Astrocyte (in vitro differentiated cells and primary cell): Measurements from ENCODE around the gene ERMP1. TPM values are rescaled to one million over a fixed set of nuclear protein-coding genes. Genes with fewer than 3 reads are reported as not detected.

Experiments
- DNase-seq: peaks from one replicate; pipeline ENCODE4 v3.0.0-alpha.2; 2010; ENCODE audit warnings: low read depth
- FAIRE-seq: peaks from 2 replicates; lab custom pipeline; 2011; peaks lifted over from hg19 to GRCh38; lab: Jason Lieb, UNC
- H2AFZ ChIP-seq: 2 replicates; pipeline ENCODE4 v1.6.0; 2012; ENCODE audit warnings: low read depth, low read length, inconsistent platforms
- H3K27ac ChIP-seq: 2 replicates; pipeline ENCODE4 v1.5.1; 2011; ENCODE audit warnings: low read depth, low read length, inconsistent platforms
- H3K27me3 ChIP-seq: 2 replicates; pipeline ENCODE4 v1.6.0; 2011; ENCODE audit warnings: low read length, inconsistent platforms; ENCODE audit not compliant: insufficient read depth
- H3K36me3 ChIP-seq: 2 replicates; pipeline ENCODE4 v1.5.1; 2011; ENCODE audit warnings: low read length, inconsistent platforms; ENCODE audit not compliant: insufficient read depth
- H3K4me1 ChIP-seq: 2 replicates; pipeline ENCODE4 v1.5.1; 2011; ENCODE audit warnings: low read length, inconsistent platforms; ENCODE audit not compliant: insufficient read depth
- H3K4me2 ChIP-seq: 2 replicates; pipeline ENCODE4 v1.6.0; 2012; ENCODE audit warnings: low read length, inconsistent platforms
- H3K4me3 ChIP-seq: 2 replicates; pipeline ENCODE4 v1.5.1; 2011; ENCODE audit warnings: low read depth, mild to moderate bottlenecking, low read length, inconsistent platforms; ENCODE audit not compliant: insufficient read depth
- H3K79me2 ChIP-seq: 2 replicates; pipeline ENCODE4 v1.6.0; 2012; ENCODE audit warnings: mild to moderate bottlenecking, low read length, inconsistent platforms; ENCODE audit not compliant: insufficient read depth
- H3K9ac ChIP-seq: 2 replicates; pipeline ENCODE4 v1.6.0; 2012; ENCODE audit warnings: mild to moderate bottlenecking, low read length, inconsistent platforms
- H3K9me3 ChIP-seq: 2 replicates; pipeline ENCODE4 v1.5.1; 2012; ENCODE audit warnings: low read depth, mild to moderate bottlenecking, low read length, inconsistent platforms; ENCODE audit not compliant: insufficient read depth
- H4K20me1 ChIP-seq: 2 replicates; pipeline ENCODE4 v1.6.0; 2012; ENCODE audit warnings: low read length, inconsistent platforms; ENCODE audit not compliant: insufficient read depth
- H3K27ac Mint-ChIP-seq: one replicate; pipeline ENCODE4 v1.8.0; 2021; ENCODE audit warnings: mild to moderate bottlenecking, mixed read lengths; ENCODE audit not compliant: unreplicated experiment
- H3K27me3 Mint-ChIP-seq: one replicate; pipeline ENCODE4 v1.8.0; 2021; ENCODE audit warnings: low read depth, mixed read lengths; ENCODE audit not compliant: unreplicated experiment
- H3K36me3 Mint-ChIP-seq: one replicate; pipeline ENCODE4 v1.8.0; 2021; ENCODE audit warnings: low read depth, mixed read lengths; ENCODE audit not compliant: unreplicated experiment
- H3K4me1 Mint-ChIP-seq: one replicate; pipeline ENCODE4 v1.8.0; 2021; ENCODE audit warnings: low read depth, mixed read lengths; ENCODE audit not compliant: unreplicated experiment
- H3K4me3 Mint-ChIP-seq: one replicate; pipeline ENCODE4 v1.8.0; 2021; ENCODE audit warnings: mild to moderate bottlenecking, moderate library complexity, mixed read lengths; ENCODE audit not compliant: unreplicated experiment
- H3K9me3 Mint-ChIP-seq: one replicate; pipeline ENCODE4 v1.8.0; 2021; ENCODE audit warnings: mild to moderate bottlenecking, mixed read lengths; ENCODE audit not compliant: unreplicated experiment
- CTCF ChIP-seq: IDR thresholded peaks from 2 replicates; pipeline ENCODE4 v1.5.1; 2011; ENCODE audit warnings: low read depth, mild to moderate bottlenecking, inconsistent platforms, low read length, moderate library complexity; ENCODE audit not compliant: insufficient read depth
- EZH2 ChIP-seq: IDR thresholded peaks from 2 replicates; pipeline ENCODE4 v1.6.1; 2012; ENCODE audit warnings: mild to moderate bottlenecking, low read length, inconsistent platforms; ENCODE audit not compliant: insufficient read depth
- total RNA-seq: library from RNA; stranded (reverse); gene quantifications from 2 replicates; pipeline ENCODE4 v1.2.1, GENCODE V29; 2021

Gene ERMP1
- total RNA-seq, 1 donor from 2014 or later, result 8.8 TPM

GRCh38 chr9:5832071-5832537, 813 bp downstream of the ERMP1 start:
- Mint-ChIP-seq H3K4me1 (peaks cover 8% of the 10 kb centered on the region), H3K9me3 (no peaks in the 10 kb centered on the region), H3K36me3 (no peaks in the 10 kb centered on the region), H3K27ac (no peak overlapping the region), H3K27me3 (peaks cover 5% of the 10 kb centered on the region), H3K4me3 (peak overlapping the region; percentile 92)
- Histone ChIP-seq H3K27ac (no peak overlapping the region), H3K4me3 (peak overlapping the region; percentile 67), H3K4me2 (peak overlapping the region; percentile 87), H3K27me3 (peaks cover 38% of the 10 kb centered on the region), H3K9ac (peak overlapping the region; percentile 62), H4K20me1 (no peaks in the 10 kb centered on the region), H3K36me3 (no peaks in the 10 kb centered on the region), H2AFZ (peak overlapping the region; percentile 95), H3K9me3 (no peaks in the 10 kb centered on the region), H3K4me1 (peaks cover 5% of the 10 kb centered on the region), H3K79me2 (no peaks in the 10 kb centered on the region)
- DNase-seq (no peak), FAIRE-seq (no peak)
- no peak for TF ChIP-seq CTCF
- TF ChIP-seq EZH2, result no peak

GRCh38 chr9:5825895-5826622, 6.9 kb downstream of the ERMP1 start:
- Histone ChIP-seq H3K4me2 (no peak overlapping the region), H3K27me3 (no peaks in the 10 kb centered on the region), H3K4me1 (no peaks in the 10 kb centered on the region), H3K9me3 (no peaks in the 10 kb centered on the region), H3K79me2 (no peaks in the 10 kb centered on the region), H3K27ac (no peak overlapping the region), H3K36me3 (no peaks in the 10 kb centered on the region), H2AFZ (no peak overlapping the region), H4K20me1 (no peaks in the 10 kb centered on the region), H3K9ac (no peak overlapping the region), H3K4me3 (no peak overlapping the region)
- Mint-ChIP-seq H3K27ac (no peak overlapping the region), H3K4me3 (no peak overlapping the region), H3K36me3 (no peaks in the 10 kb centered on the region), H3K27me3 (no peaks in the 10 kb centered on the region), H3K4me1 (no peaks in the 10 kb centered on the region), H3K9me3 (no peaks in the 10 kb centered on the region)
- DNase-seq (no peak), FAIRE-seq (no peak)
- TF ChIP-seq CTCF, result no peak
- TF ChIP-seq EZH2, result no peak

- no peak for TF ChIP-seq CTCF
- no peak for TF ChIP-seq EZH2
- Mint-ChIP-seq H3K36me3 (no peaks in the 10 kb centered on the region), H3K27ac (no peak overlapping the region), H3K4me1 (no peaks in the 10 kb centered on the region), H3K27me3 (no peaks in the 10 kb centered on the region), H3K9me3 (no peaks in the 10 kb centered on the region), H3K4me3 (no peak overlapping the region)
- Histone ChIP-seq H3K27me3 (no peaks in the 10 kb centered on the region), H3K4me1 (no peaks in the 10 kb centered on the region), H4K20me1 (no peaks in the 10 kb centered on the region), H3K4me2 (no peak overlapping the region), H3K9me3 (no peaks in the 10 kb centered on the region), H3K9ac (no peak overlapping the region), H2AFZ (no peak overlapping the region), H3K27ac (no peak overlapping the region), H3K4me3 (no peak overlapping the region), H3K36me3 (no peaks in the 10 kb centered on the region), H3K79me2 (no peaks in the 10 kb centered on the region)
- DNase-seq, result no peak
- FAIRE-seq, result no peak
Measured at GRCh38 chr9:5825223-5825622, 7.7 kb downstream of the ERMP1 start.
